ENCODE data around the gene MMP24OS. TPM values are rescaled to one million over a fixed set of nuclear protein-coding genes. Genes with fewer than 3 reads are reported as not detected.
"Not testable (repeated sequence)": the region's sequence is repeated elsewhere in the genome, so short reads cannot be mapped to it uniquely, and the experiment has no call there.

The MMP24OS gene
- polyA plus RNA-seq, 3 donors = 9.5 to 43.9 (median 9.6) TPM

DNA sequence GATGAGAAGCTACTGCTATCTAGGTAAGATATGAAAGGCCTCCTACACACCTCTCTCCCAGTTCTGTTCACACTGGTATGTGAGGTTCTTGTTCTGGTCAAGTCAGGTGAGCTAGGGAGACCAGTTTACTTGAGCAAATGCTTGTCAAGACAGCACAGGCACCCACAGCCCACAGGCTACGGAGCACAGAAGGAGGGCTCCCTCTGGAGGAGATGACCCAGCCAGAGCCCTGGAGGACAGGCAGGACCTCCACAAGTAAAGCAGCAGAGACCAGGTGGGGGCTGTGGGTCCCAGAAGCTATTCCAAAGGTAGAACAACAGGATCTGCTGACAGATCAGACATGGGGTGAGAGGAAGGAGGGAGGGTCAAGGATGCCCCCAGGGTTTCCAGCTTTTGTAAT is 13.2 kb downstream of the MMP24OS start:
- 88% methylated on average over 1 of the region's 1 CpG for WGBS (ENCODE audit: insufficient coverage)
- Mint-ChIP-seq H3K4me1 (peaks cover 3% of the 10 kb centered on the region), H3K27me3 (ENCODE audit: low read depth in 3 of 3) (no peaks in the 10 kb centered on the region), H3K36me3 (peaks cover 41 to 63% of the 10 kb centered on the region in 2 donors), H3K27ac (no peak overlapping the region), H3K4me3 (no peak overlapping the region), H3K9me3 (no peaks in the 10 kb centered on the region)
- Histone ChIP-seq H3K9ac (ENCODE audit: insufficient read depth, low read length, poor library complexity, severe bottlenecking) (no peak overlapping the region), H4K20me1 (ENCODE audit: insufficient read depth, low read length) (peaks cover 15% of the 10 kb centered on the region), H3K4me2 (replicated peaks; ENCODE audit: extremely low read depth, low read length, poor library complexity, severe bottlenecking) (no peak overlapping the region), H3K27me3 (ENCODE audit: control insufficient read depth in 2 of 2, insufficient read depth in 2 of 2, low read length in 2 of 2) (no peaks in the 10 kb centered on the region), H3K9me3 (replicated peaks in 1 of 2; ENCODE audit: control insufficient read depth in 1 of 2, insufficient read depth in 1 of 2, low read length in 2 of 2) (no peaks in the 10 kb centered on the region), H3K36me3 (replicated peaks in 1 of 2; ENCODE audit: control insufficient read depth in 1 of 2, insufficient read depth in 2 of 2, low read length in 2 of 2) (peaks cover 34 to 66% of the 10 kb centered on the region in 2 donors), H3K4me3 (replicated peaks in 1 of 3; ENCODE audit: low read depth in 2 of 3, low read length in 3 of 3) (no peak overlapping the region), H3K79me2 (ENCODE audit: insufficient read depth, low read length) (no peaks in the 10 kb centered on the region), H2AFZ (ENCODE audit: insufficient read depth, low read depth, low read length, poor library complexity, severe bottlenecking) (no peak overlapping the region), H3K27ac (ENCODE audit: low read depth in 1 of 2, low read length in 2 of 2) (no peak overlapping the region), H3K4me1 (ENCODE audit: control insufficient read depth in 1 of 2, insufficient read depth in 2 of 2, low read length in 2 of 2) (no peaks in the 10 kb centered on the region)
- intact Hi-C loops (cut with micrococcal nuclease) = no loop called here
- no peak for DNase-seq
- TF ChIP-seq, protein P1, sequence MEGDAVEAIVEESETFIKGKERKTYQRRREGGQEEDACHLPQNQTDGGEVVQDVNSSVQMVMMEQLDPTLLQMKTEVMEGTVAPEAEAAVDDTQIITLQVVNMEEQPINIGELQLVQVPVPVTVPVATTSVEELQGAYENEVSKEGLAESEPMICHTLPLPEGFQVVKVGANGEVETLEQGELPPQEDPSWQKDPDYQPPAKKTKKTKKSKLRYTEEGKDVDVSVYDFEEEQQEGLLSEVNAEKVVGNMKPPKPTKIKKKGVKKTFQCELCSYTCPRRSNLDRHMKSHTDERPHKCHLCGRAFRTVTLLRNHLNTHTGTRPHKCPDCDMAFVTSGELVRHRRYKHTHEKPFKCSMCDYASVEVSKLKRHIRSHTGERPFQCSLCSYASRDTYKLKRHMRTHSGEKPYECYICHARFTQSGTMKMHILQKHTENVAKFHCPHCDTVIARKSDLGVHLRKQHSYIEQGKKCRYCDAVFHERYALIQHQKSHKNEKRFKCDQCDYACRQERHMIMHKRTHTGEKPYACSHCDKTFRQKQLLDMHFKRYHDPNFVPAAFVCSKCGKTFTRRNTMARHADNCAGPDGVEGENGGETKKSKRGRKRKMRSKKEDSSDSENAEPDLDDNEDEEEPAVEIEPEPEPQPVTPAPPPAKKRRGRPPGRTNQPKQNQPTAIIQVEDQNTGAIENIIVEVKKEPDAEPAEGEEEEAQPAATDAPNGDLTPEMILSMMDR (IDR thresholded peaks at IDR 0.05) = no peak

DNA sequence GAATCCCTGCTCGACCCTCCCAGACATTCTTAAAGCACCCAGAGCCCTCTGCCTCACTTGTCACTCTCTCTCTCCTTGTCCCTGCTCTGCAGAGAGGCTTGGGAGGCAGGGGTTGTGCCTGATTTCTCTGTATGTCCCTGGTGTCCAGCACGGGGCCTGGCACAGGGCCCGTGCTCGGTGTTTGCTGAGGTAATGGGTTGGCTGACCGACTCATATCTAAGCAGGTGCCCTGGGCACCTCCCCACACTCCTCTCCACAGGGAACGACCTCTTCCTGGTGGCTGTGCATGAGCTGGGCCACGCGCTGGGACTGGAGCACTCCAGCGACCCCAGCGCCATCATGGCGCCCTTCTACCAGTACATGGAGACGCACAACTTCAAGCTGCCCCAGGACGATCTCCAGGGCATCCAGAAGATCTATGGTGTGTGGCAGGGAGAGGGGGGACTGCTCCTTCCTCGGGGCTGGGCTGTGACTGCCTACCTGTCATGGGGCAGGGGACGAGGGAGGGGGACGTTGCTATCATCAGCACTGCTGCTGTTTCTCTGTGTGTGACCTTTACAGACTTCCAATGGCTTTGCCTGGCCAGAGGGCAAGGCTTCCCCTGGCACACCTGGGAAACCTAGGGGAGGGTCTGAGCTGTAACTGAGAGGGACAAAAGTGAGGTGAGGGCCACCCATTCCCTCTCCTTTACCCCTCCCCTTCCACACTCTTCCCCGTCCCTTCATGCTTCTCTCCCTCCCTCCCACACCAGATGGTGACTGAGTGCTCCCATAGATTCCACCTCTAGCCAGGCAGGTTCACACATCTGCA is 14.2 kb downstream of the MMP24OS start:
- Histone ChIP-seq H3K36me3 (replicated peaks in 1 of 2; ENCODE audit: control insufficient read depth in 1 of 2, insufficient read depth in 2 of 2, low read length in 2 of 2) (peaks cover 28 to 57% of the 10 kb centered on the region in 2 donors), H3K79me2 (ENCODE audit: insufficient read depth, low read length) (no peaks in the 10 kb centered on the region), H3K9ac (ENCODE audit: insufficient read depth, low read length, poor library complexity, severe bottlenecking) (no peak overlapping the region), H4K20me1 (ENCODE audit: insufficient read depth, low read length) (peaks cover 16% of the 10 kb centered on the region), H3K27me3 (ENCODE audit: control insufficient read depth in 2 of 2, insufficient read depth in 2 of 2, low read length in 2 of 2) (no peaks in the 10 kb centered on the region), H3K9me3 (replicated peaks in 1 of 2; ENCODE audit: control insufficient read depth in 1 of 2, insufficient read depth in 1 of 2, low read length in 2 of 2) (no peaks in the 10 kb centered on the region), H3K4me1 (ENCODE audit: control insufficient read depth in 1 of 2, insufficient read depth in 2 of 2, low read length in 2 of 2) (no peaks in the 10 kb centered on the region), H3K27ac (ENCODE audit: low read depth in 1 of 2, low read length in 2 of 2) (no peak overlapping the region), H2AFZ (ENCODE audit: insufficient read depth, low read depth, low read length, poor library complexity, severe bottlenecking) (no peak overlapping the region), H3K4me2 (replicated peaks; ENCODE audit: extremely low read depth, low read length, poor library complexity, severe bottlenecking) (no peak overlapping the region), H3K4me3 (replicated peaks in 1 of 3; ENCODE audit: low read depth in 2 of 3, low read length in 3 of 3) (no peak overlapping the region)
- intact Hi-C loops (cut with micrococcal nuclease) = no loop called here
- WGBS (ENCODE audit: insufficient coverage) = 97% methylated on average over 12 of the region's 17 CpGs
- Mint-ChIP-seq H3K9me3 (no peaks in the 10 kb centered on the region), H3K4me3 (no peak overlapping the region), H3K27me3 (ENCODE audit: low read depth in 3 of 3) (no peaks in the 10 kb centered on the region), H3K36me3 (peaks cover 43 to 60% of the 10 kb centered on the region in 2 donors), H3K27ac (peak overlapping the region in 2 of 7 donors; percentile 12 to 61), H3K4me1 (peaks cover 3% of the 10 kb centered on the region)
- TF ChIP-seq, protein P1 (IDR thresholded peaks at IDR 0.05) = no peak
- DNase-seq = no peak

DNA sequence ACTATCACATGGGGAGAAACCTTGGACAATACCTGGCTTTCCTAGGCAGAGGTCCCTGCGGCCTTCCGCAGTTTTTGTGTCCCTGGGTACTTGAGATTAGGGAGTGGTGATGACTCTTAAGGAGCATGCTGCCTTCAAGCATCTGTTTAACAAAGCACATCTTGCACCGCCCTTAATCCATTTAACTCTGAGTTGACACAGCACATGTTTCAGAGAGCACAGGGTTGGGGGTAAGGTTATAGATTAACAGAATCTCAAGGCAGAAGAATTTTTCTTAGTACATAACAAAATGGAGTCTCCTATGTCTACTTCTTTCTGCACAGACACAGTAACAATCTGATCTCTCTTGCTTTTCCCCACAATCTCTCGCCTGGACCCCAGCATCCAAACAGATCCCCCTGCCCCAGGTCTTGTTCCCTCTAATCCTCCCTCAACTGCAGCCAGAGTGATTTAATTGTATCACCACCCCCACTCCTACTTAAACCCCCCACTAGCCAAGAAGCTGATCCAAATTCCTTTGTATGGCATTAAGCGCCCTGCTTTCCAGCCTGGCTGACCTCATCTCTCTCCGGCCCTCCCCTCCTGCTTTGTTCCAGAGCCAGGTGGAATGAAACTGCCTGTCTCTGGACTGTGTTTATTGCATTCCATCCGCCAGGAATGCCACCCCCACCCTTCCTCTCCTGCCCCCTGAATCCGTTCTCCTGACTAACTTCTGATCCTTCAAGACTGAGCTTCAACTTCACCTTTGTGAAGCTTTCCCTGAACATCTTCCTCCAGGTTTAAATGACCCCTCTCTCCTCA is 15.0 kb downstream of the MMP24OS start:
- H3K4me1 ChIP-seq (ENCODE audit: control insufficient read depth in 1 of 2, insufficient read depth in 2 of 2, low read length in 2 of 2); DNase-seq; intact Hi-C loops (cut with micrococcal nuclease); H3K27me3 Mint-ChIP-seq (ENCODE audit: low read depth in 3 of 3); H3K4me3 Mint-ChIP-seq; H3K4me3 ChIP-seq (replicated peaks in 1 of 3; ENCODE audit: low read depth in 2 of 3, low read length in 3 of 3); H2AFZ ChIP-seq (ENCODE audit: insufficient read depth, low read depth, low read length, poor library complexity, severe bottlenecking); H3K4me1 Mint-ChIP-seq; H3K27ac ChIP-seq (ENCODE audit: low read depth in 1 of 2, low read length in 2 of 2); H3K27me3 ChIP-seq (ENCODE audit: control insufficient read depth in 2 of 2, insufficient read depth in 2 of 2, low read length in 2 of 2); H3K9me3 Mint-ChIP-seq; H3K4me2 ChIP-seq (replicated peaks; ENCODE audit: extremely low read depth, low read length, poor library complexity, severe bottlenecking); H3K79me2 ChIP-seq (ENCODE audit: insufficient read depth, low read length); H3K9ac ChIP-seq (ENCODE audit: insufficient read depth, low read length, poor library complexity, severe bottlenecking); H3K9me3 ChIP-seq (replicated peaks in 1 of 2; ENCODE audit: control insufficient read depth in 1 of 2, insufficient read depth in 1 of 2, low read length in 2 of 2): not testable (repeated sequence)
- H3K27ac Mint-ChIP-seq = peak overlapping the region in 3 of 7 donors; percentile 10 to 82 (median 12)
- Histone ChIP-seq H3K36me3 (replicated peaks in 1 of 2; ENCODE audit: control insufficient read depth in 1 of 2, insufficient read depth in 2 of 2, low read length in 2 of 2) (peaks cover 25 to 50% of the 10 kb centered on the region in 2 donors), H4K20me1 (ENCODE audit: insufficient read depth, low read length) (peaks cover 16% of the 10 kb centered on the region)
- H3K36me3 Mint-ChIP-seq = peaks cover 38 to 54% of the 10 kb centered on the region in 2 donors
- WGBS (ENCODE audit: insufficient coverage) = 100% methylated on average over 5 of the region's 8 CpGs
